ENCODE data around the gene C17orf113. TPM values are rescaled to one million over a fixed set of nuclear protein-coding genes. Genes with fewer than 3 reads are reported as not detected.
"Not testable (repeated sequence)": the region's sequence is repeated elsewhere in the genome, so short reads cannot be mapped to it uniquely, and the experiment has no call there.

The C17orf113 gene
- total RNA-seq, 4 donors from 2014 or later, result 1.6 to 8.6 (median 3.2) TPM; not detected in 1

- no peak for DNase-seq
- TF ChIP-seq POLR2A (IDR thresholded peaks at IDR 0.05) (peak in 1 of 2 donors; percentile 25), CTCF (IDR thresholded peaks at IDR 0.05) (no peak)
- Histone ChIP-seq H3K36me3 (no peaks in the 10 kb centered on the region), H3K4me3 (peak overlapping the region; percentile 76 to 86 (median 84)), H3K4me1 (peaks cover 0 to 65% (median 6%) of the 10 kb centered on the region in 4 donors), H3K27me3 (no peaks in the 10 kb centered on the region), H3K27ac (peak overlapping the region; percentile 86 to 96 (median 90)), H3K9me3 (no peaks in the 10 kb centered on the region)
Observed at GRCh38 chr17:42016411-42016831, 34.0 kb downstream of the C17orf113 start.

- H3K9me3 ChIP-seq, H3K27me3 ChIP-seq, DNase-seq, H3K4me3 ChIP-seq, H3K27ac ChIP-seq, H3K36me3 ChIP-seq: not testable (repeated sequence)
- peaks cover 0 to 63% (median 3%) of the 10 kb centered on the region in 4 donors for H3K4me1 ChIP-seq
Observed at GRCh38 chr17:42013740-42014139, 36.7 kb downstream of the C17orf113 start.

GRCh38 chr17:42012363-42012762, 38.0 kb downstream of the C17orf113 start:
- not testable (repeated sequence) for H3K27me3 ChIP-seq, H3K27ac ChIP-seq, DNase-seq, H3K4me3 ChIP-seq, H3K9me3 ChIP-seq, H3K36me3 ChIP-seq
- peaks cover 0 to 56% (median 3%) of the 10 kb centered on the region in 4 donors for H3K4me1 ChIP-seq

- no peak for DNase-seq
- H3K27ac ChIP-seq, result no peak overlapping the region
Observed at GRCh38 chr17:42010898-42011516, 39.4 kb downstream of the C17orf113 start.

GRCh38 chr17:42010266-42010680, 40.1 kb downstream of the C17orf113 start:
- H3K4me1 ChIP-seq, result peaks cover 0 to 44% (median 0%) of the 10 kb centered on the region in 4 donors
- H3K4me3 ChIP-seq, H3K9me3 ChIP-seq, H3K36me3 ChIP-seq, H3K27ac ChIP-seq, DNase-seq, H3K27me3 ChIP-seq: not testable (repeated sequence)

More at GRCh38 chr17:42010898-42011516, 39.4 kb downstream of the C17orf113 start:
- Histone ChIP-seq H3K4me3 (no peak overlapping the region), H3K9me3 (no peaks in the 10 kb centered on the region), H3K36me3 (peaks cover 0 to 4% (median 0%) of the 10 kb centered on the region in 3 donors), H3K4me1 (peaks cover 0 to 51% (median 1%) of the 10 kb centered on the region in 4 donors), H3K27me3 (no peaks in the 10 kb centered on the region)
- TF ChIP-seq CTCF (IDR thresholded peaks at IDR 0.05) (no peak), POLR2A (IDR thresholded peaks at IDR 0.05) (no peak)

- Histone ChIP-seq H3K9me3 (no peaks in the 10 kb centered on the region), H3K4me1 (peaks cover 0 to 34% (median 0%) of the 10 kb centered on the region in 4 donors), H3K27me3 (no peaks in the 10 kb centered on the region), H3K36me3 (peaks cover 0 to 4% (median 0%) of the 10 kb centered on the region in 3 donors), H3K27ac (no peak overlapping the region), H3K4me3 (no peak overlapping the region)
- no peak for DNase-seq
- TF ChIP-seq CTCF (IDR thresholded peaks at IDR 0.05) (peak in 1 of 6 experiments; percentile 13), POLR2A (IDR thresholded peaks at IDR 0.05) (no peak)
Observed at GRCh38 chr17:42009170-42009569, 41.2 kb downstream of the C17orf113 start.

- H3K36me3 ChIP-seq, result peaks cover 0 to 10% (median 0%) of the 10 kb centered on the region in 3 donors
- TF ChIP-seq CTCF (IDR thresholded peaks at IDR 0.05), result no peak
- TF ChIP-seq POLR2A (IDR thresholded peaks at IDR 0.05), result no peak
- H3K27ac ChIP-seq, result no peak overlapping the region
- no peak overlapping the region for H3K4me3 ChIP-seq
- H3K27me3 ChIP-seq, result no peaks in the 10 kb centered on the region
- H3K4me1 ChIP-seq, result peaks cover 0 to 33% (median 0%) of the 10 kb centered on the region in 4 donors
- no peak for DNase-seq
- no peaks in the 10 kb centered on the region for H3K9me3 ChIP-seq
Observed at GRCh38 chr17:42005166-42005565, 45.2 kb downstream of the C17orf113 start.
